H9 (cell line): ENCODE measurements around the gene HPS3. TPM values are rescaled to one million over a fixed set of nuclear protein-coding genes. Genes with fewer than 3 reads are reported as not detected.

Experiments
- DNase-seq: peaks from one replicate; pipeline ENCODE4 v3.0.0-alpha.2; 2017
- H2AFZ ChIP-seq: one replicate; pipeline ENCODE4 v1.6.1; 2013; ENCODE audit warnings: mild to moderate bottlenecking, low read length, control low read depth, moderate library complexity
- H2AK5ac ChIP-seq: 2 replicates; pipeline ENCODE4 v1.6.1; 2013; ENCODE audit warnings: low read length, control low read depth, mixed read lengths; ENCODE audit not compliant: insufficient read length
- H2BK120ac ChIP-seq: one replicate; pipeline ENCODE4 v1.6.1; 2013; ENCODE audit warnings: low read depth, mild to moderate bottlenecking, low read length, control low read depth, inconsistent platforms; ENCODE audit not compliant: poor library complexity, severe bottlenecking
- H2BK12ac ChIP-seq: 2 replicates; pipeline ENCODE4 v1.6.1; 2013; ENCODE audit warnings: low read length, control low read depth, mixed read lengths, low read depth; ENCODE audit not compliant: insufficient read length
- H2BK15ac ChIP-seq: 2 replicates; pipeline ENCODE4 v1.6.1; 2013; ENCODE audit warnings: low read depth, low read length, control low read depth
- H2BK20ac ChIP-seq: one replicate; pipeline ENCODE4 v1.6.1; 2013; ENCODE audit warnings: low read depth, mild to moderate bottlenecking, low read length, control low read depth, inconsistent platforms; ENCODE audit not compliant: poor library complexity, severe bottlenecking
- H2BK5ac ChIP-seq: 2 replicates; pipeline ENCODE4 v1.6.1; 2013; ENCODE audit warnings: low read length, control low read depth, mixed read lengths; ENCODE audit not compliant: insufficient read length
- H3K14ac ChIP-seq: 2 replicates; pipeline ENCODE4 v1.6.1; 2013; ENCODE audit warnings: low read length, control low read depth; ENCODE audit not compliant: insufficient read depth
- H3K18ac ChIP-seq: 2 replicates; pipeline ENCODE4 v1.6.1; 2013; ENCODE audit warnings: low read depth, mild to moderate bottlenecking, mixed read lengths, low read length, control low read depth; ENCODE audit not compliant: insufficient read length
- H3K23ac ChIP-seq: 2 replicates; pipeline ENCODE4 v1.6.1; 2013; ENCODE audit warnings: low read length, control low read depth, mixed read lengths, low read depth; ENCODE audit not compliant: insufficient read length
- H3K23me2 ChIP-seq: 2 replicates; pipeline ENCODE4 v1.6.1; 2013; ENCODE audit warnings: low read depth, mild to moderate bottlenecking, mixed read lengths, low read length, control low read depth; ENCODE audit not compliant: insufficient read length, poor library complexity, severe bottlenecking
- H3K27ac ChIP-seq: 2 replicates; pipeline ENCODE4 v1.5.1; 2013; ENCODE audit warnings: low read length, control low read depth, mixed read lengths, low read depth; ENCODE audit not compliant: insufficient read length
- H3K27me3 ChIP-seq: 2 replicates; pipeline ENCODE4 v1.6.1; 2013; ENCODE audit warnings: low read length, control low read depth, inconsistent platforms; ENCODE audit not compliant: insufficient read depth
- H3K4ac ChIP-seq: 2 replicates; pipeline ENCODE4 v1.6.1; 2013; ENCODE audit warnings: low read depth, mild to moderate bottlenecking, control low read depth, inconsistent platforms, low read length, moderate library complexity
- H3K4me1 ChIP-seq: 2 replicates; pipeline ENCODE4 v1.6.1; 2013; ENCODE audit warnings: low read length, control low read depth, inconsistent platforms; ENCODE audit not compliant: insufficient read depth
- H3K4me2 ChIP-seq: 2 replicates; pipeline ENCODE4 v1.6.1; 2013; ENCODE audit warnings: low read length, control low read depth, mixed read lengths; ENCODE audit not compliant: insufficient read length, insufficient read depth
- H3K56ac ChIP-seq: 2 replicates; pipeline ENCODE4 v1.6.1; 2013; ENCODE audit warnings: low read depth, mild to moderate bottlenecking, mixed read lengths, low read length, control low read depth; ENCODE audit not compliant: insufficient read length
- H3K79me1 ChIP-seq: 2 replicates; pipeline ENCODE4 v1.6.1; 2013; ENCODE audit warnings: low read depth, mild to moderate bottlenecking, moderate library complexity, low read length, control low read depth, inconsistent platforms; ENCODE audit not compliant: insufficient read depth, poor library complexity, severe bottlenecking
- H3K79me2 ChIP-seq: 2 replicates; pipeline ENCODE4 v1.6.1; 2013; ENCODE audit warnings: low read length, control low read depth, inconsistent platforms; ENCODE audit not compliant: insufficient read depth
- H3K9ac ChIP-seq: 2 replicates; pipeline ENCODE4 v1.6.1; 2013; ENCODE audit warnings: low read length, control low read depth, mixed read lengths; ENCODE audit not compliant: insufficient read length; ENCODE audit errors: extremely low read depth
- H3K9me3 ChIP-seq: one replicate; pipeline ENCODE4 v1.6.1; 2013; ENCODE audit warnings: low read depth, low read length, inconsistent platforms; ENCODE audit not compliant: control insufficient read depth
- H3T11ph ChIP-seq: one replicate; pipeline ENCODE4 v1.6.1; 2013; ENCODE audit warnings: mild to moderate bottlenecking, low read length, control low read depth, inconsistent platforms
- H4K20me1 ChIP-seq: one replicate; pipeline ENCODE4 v1.6.1; 2013; ENCODE audit not compliant: control insufficient read depth, insufficient read length, insufficient read depth
- H4K5ac ChIP-seq: 2 replicates; pipeline ENCODE4 v1.6.1; 2013; ENCODE audit warnings: low read depth, mild to moderate bottlenecking, mixed read lengths, low read length, control low read depth; ENCODE audit not compliant: insufficient read length
- H4K8ac ChIP-seq: replicated peaks from 2 replicates; pipeline ENCODE4 v1.6.1; 2013; ENCODE audit warnings: low read length, control low read depth, mixed read lengths, low read depth; ENCODE audit not compliant: insufficient read length
- H4K91ac ChIP-seq: 2 replicates; pipeline ENCODE4 v1.6.1; 2013; ENCODE audit warnings: low read depth, mild to moderate bottlenecking, moderate library complexity, mixed read lengths, low read length, control low read depth; ENCODE audit not compliant: insufficient read length
- H3K27ac Mint-ChIP-seq, 3 experiments: 2 replicates in 2 of 3; 3 replicates in 1 of 3; pipeline ENCODE4 v1.8.0; 2020 to 2021; ENCODE audit warnings: mixed read lengths in 3 of 3, mild to moderate bottlenecking in 1 of 3, moderate library complexity in 1 of 3
- H3K27me3 Mint-ChIP-seq: 2 replicates; pipeline ENCODE4 v1.8.0; 2021; ENCODE audit warnings: low read depth, mild to moderate bottlenecking, moderate library complexity, mixed read lengths
- H3K36me3 Mint-ChIP-seq, 3 experiments: 2 replicates in 2 of 3; 3 replicates in 1 of 3; pipeline ENCODE4 v1.8.0; 2020 to 2021; ENCODE audit warnings: low read depth in 3 of 3, mixed read lengths in 3 of 3; ENCODE audit not compliant: insufficient read depth in 1 of 3
- H3K4me1 Mint-ChIP-seq, 2 experiments: 2 replicates each; pipeline ENCODE4 v1.8.0; 2020; ENCODE audit warnings: mixed read lengths in 2 of 2
- H3K4me3 Mint-ChIP-seq, 2 experiments: 2 replicates in 1 of 2; 3 replicates in 1 of 2; pipeline ENCODE4 v1.8.0; 2020 to 2021; ENCODE audit warnings: mild to moderate bottlenecking in 2 of 2, mixed read lengths in 2 of 2, moderate library complexity in 1 of 2
- H3K9me3 Mint-ChIP-seq, 2 experiments: 2 replicates in 1 of 2; 3 replicates in 1 of 2; pipeline ENCODE4 v1.8.0; 2020; ENCODE audit warnings: mild to moderate bottlenecking in 2 of 2, mixed read lengths in 2 of 2, moderate library complexity in 1 of 2
- CTCF ChIP-seq: fragments of 200-600 bp; sonication (generic); conservative IDR thresholded peaks from 3 replicates; pipeline ENCODE4 v1.8.0; 2021; ENCODE audit warnings: antibody characterized with exemption, mild to moderate bottlenecking
- WGBS: extraction: QIAGEN DNeasy Blood & Tissue Kit; methylation state at CpG from one replicate; pipeline ENCODE4 v1.1.7; 2013; ENCODE audit warnings: missing lambda C conversion rate, low lambda C conversion rate, mixed read lengths; ENCODE audit not compliant: insufficient read length; ENCODE audit errors: extremely low coverage; 5-methylcytosine and 5-hydroxymethylcytosine counted together
- total RNA-seq: library from RNA; stranded (reverse); gene quantifications from 2 replicates; pipeline ENCODE4 v1.2.1, GENCODE V29; 2021

The HPS3 gene
- total RNA-seq, 1 experiment from 2014 or later = 46.5 TPM

GRCh38 chr3:149150436-149150835 lies 21.0 kb downstream of the HPS3 start:
- Mint-ChIP-seq H3K27ac (peak overlapping the region; percentile 38 to 89 (median 52); a peak in 3 of 7 replicates), H3K9me3 (no peaks in the 10 kb centered on the region), H3K36me3 (peaks cover 15 to 50% (median 44%) of the 10 kb centered on the region in 3 experiments; a peak in 6 of 7 replicates), H3K4me3 (no peak overlapping the region), H3K4me1 (peaks cover 2% of the 10 kb centered on the region in 2 experiments; a peak in 1 of 4 replicates), H3K27me3 (no peaks in the 10 kb centered on the region)
- no peaks in the 10 kb centered on the region for H3K79me1 ChIP-seq
- H4K20me1 ChIP-seq = no peaks in the 10 kb centered on the region
- no peak for DNase-seq
- H3K18ac ChIP-seq = no peak overlapping the region
- no peak overlapping the region for H2BK20ac ChIP-seq
- H3K79me2 ChIP-seq = no peaks in the 10 kb centered on the region
- H2AFZ ChIP-seq = no peak overlapping the region
- no CpG with 5 or more reads among the region's 6 CpGs for WGBS
- H3K23ac ChIP-seq = no peak overlapping the region
- H3K27ac ChIP-seq = no peak overlapping the region
- no peak overlapping the region for H2BK12ac ChIP-seq
- H4K8ac ChIP-seq = no peak overlapping the region
- TF ChIP-seq CTCF = no peak
- H3K14ac ChIP-seq = no peak overlapping the region
- no peak overlapping the region for H3K56ac ChIP-seq
- no peak overlapping the region for H2BK120ac ChIP-seq
- no peak overlapping the region for H2BK5ac ChIP-seq
- H3K9ac ChIP-seq = no peak overlapping the region
- H4K5ac ChIP-seq = no peak overlapping the region
- no peak overlapping the region for H2BK15ac ChIP-seq
- no peaks in the 10 kb centered on the region for H3K4me1 ChIP-seq
- H4K91ac ChIP-seq = no peak overlapping the region
- H3T11ph ChIP-seq = no peak overlapping the region
- no peak overlapping the region for H3K4me2 ChIP-seq
- H3K4ac ChIP-seq = no peak overlapping the region
- no peaks in the 10 kb centered on the region for H3K27me3 ChIP-seq
- H3K9me3 ChIP-seq = no peaks in the 10 kb centered on the region
- H2AK5ac ChIP-seq = no peak overlapping the region
- H3K23me2 ChIP-seq = no peaks in the 10 kb centered on the region
